ENCODE results near the gene TLCD1. TPM values are rescaled to one million over a fixed set of nuclear protein-coding genes. Genes with fewer than 3 reads are reported as not detected.

Gene TLCD1
- polyA plus RNA-seq, 1 donor from 2014 or later: 0.49 TPM

DNA sequence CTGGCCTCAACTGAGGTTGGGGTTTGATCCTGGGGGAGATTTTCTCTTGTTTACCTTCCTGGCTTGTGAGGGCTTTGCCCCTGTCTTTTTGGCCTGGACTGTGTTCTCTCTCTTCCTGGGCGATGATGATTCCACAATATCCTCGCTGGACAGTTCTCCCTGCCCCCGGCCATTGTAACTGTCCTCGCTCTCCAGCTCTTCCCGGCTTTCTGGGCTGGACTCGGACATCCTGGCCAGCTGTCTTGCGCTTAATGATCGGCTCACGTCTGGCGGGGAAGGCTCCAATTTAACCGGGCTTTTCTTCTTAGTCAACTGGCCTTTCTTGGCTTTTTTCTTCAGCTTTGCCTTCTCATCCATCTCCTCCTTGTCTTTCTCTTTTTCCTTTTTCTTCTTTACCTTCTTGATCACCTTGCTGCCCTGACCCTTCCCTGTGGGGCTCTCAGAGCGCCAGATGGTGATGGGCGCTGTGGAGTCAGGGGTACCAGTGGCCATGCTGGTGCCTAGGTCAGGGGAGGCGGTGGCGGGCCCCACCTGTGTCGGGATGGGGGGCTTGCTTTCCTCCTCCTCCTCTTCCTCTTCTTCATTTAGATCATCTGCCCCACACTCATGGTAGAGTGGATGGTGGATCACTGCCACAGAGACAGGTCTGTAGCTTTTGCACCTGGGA is 22.3 kb downstream of the TLCD1 start:
- peaks cover 2% of the 10 kb centered on the region for H3K36me3 Mint-ChIP-seq
- H3K27ac Mint-ChIP-seq: no peak overlapping the region
- peaks cover 0 to 5% (median 4%) of the 10 kb centered on the region in 3 donors for H3K4me1 Mint-ChIP-seq
- no peaks in the 10 kb centered on the region for H3K9me3 Mint-ChIP-seq
- no peaks in the 10 kb centered on the region for H3K27me3 Mint-ChIP-seq
- H3K4me3 Mint-ChIP-seq: no peak overlapping the region

DNA sequence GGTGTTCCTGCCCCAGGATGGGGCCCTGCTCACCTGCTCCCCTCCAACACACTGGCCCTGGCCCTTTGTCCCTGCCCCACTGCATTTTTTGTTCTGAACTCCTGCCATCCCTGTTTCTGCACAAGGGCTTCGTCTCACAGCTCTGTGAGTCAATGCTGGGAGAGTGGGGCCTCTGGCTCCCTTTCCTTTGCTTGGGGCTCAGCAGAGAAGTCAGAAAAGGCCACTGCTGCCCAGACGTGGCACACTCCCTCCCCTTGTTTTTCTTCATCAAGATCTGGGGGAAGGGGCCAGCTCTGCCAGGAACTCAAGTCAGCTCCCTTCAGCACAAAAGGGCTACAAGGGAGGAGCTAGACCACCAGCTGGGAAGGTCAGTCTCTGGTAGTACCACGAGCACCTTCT is 23.3 kb downstream of the TLCD1 start:
- H3K27me3 Mint-ChIP-seq: no peaks in the 10 kb centered on the region
- peaks cover 2% of the 10 kb centered on the region for H3K36me3 Mint-ChIP-seq
- no peak overlapping the region for H3K4me3 Mint-ChIP-seq
- peaks cover 0 to 5% (median 1%) of the 10 kb centered on the region in 3 donors for H3K4me1 Mint-ChIP-seq
- H3K27ac Mint-ChIP-seq: peak overlapping the region in 1 of 3 donors; percentile 35
- no peaks in the 10 kb centered on the region for H3K9me3 Mint-ChIP-seq

DNA sequence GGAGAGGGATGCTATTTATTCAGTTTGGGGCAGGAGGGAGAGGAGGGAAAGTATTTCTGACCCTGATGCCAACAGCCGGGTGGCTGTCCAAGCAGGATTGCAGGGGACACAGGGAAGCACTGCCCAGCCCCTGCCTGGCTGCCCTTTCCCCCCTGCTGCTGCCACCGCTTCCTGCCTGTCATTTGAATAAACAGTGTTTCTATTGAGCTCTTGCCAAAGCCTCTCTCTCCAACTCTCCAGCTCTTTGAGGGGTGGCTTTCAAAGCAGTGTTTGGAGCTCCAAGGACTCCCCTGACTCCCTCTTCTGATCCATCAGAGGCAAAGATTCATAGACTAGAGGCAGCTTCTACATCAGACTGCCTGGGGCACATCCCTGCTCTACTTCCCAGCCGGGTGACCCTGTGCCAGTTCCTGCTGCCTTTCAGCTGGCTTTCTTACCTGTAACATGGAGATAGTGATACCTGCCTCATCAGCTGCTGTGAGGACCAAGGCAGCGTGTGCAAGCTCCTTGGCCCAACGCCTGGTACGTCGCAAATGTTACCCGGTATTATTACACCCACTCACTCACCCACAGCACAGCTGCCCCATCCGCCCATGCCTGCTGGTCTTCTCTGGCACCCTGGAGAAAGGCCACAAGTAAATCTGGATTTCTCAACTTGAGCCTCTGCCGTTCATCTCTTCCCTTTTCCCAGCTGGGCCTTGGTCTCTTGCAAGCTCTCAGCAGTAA is 23.8 kb downstream of the TLCD1 start:
- Mint-ChIP-seq H3K9me3 (no peaks in the 10 kb centered on the region), H3K36me3 (peaks cover 2% of the 10 kb centered on the region), H3K4me3 (no peak overlapping the region), H3K4me1 (peaks cover 0 to 5% (median 1%) of the 10 kb centered on the region in 3 donors), H3K27me3 (no peaks in the 10 kb centered on the region), H3K27ac (no peak overlapping the region)

DNA sequence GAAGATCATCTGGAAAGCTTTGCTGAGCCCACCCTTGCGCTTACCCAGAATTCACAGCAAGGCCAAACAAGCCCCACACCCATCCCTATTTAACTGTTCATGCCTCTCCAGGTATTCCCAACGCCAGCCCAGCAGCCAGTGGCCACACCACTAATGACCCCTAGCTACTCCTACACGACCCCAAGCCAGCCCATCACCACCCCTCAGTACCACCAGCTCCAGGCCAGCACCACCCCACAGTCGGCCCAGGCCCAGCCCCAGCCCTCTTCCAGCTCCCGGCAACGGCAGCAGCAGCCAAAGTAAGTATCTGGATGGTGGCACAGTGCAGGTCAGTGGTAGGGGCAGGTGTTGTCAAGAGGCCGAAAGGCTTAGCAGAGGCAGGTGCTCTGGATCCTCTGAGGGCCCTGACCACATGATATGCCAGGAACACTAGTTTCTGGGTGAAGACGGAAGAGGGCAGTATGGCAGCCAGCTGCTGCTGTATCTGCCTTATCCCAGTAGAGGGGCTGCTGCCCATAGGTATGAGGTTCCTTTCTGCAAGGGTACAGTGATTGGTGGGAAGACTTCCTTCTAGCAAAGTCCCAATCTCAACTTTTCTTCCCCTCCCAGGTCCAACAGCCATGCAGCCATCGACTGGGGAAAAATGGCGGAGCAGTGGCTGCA is 25.1 kb downstream of the TLCD1 start:
- no peaks in the 10 kb centered on the region for H3K9me3 Mint-ChIP-seq
- H3K36me3 Mint-ChIP-seq: peaks cover 2% of the 10 kb centered on the region
- peaks cover 0 to 5% (median 1%) of the 10 kb centered on the region in 3 donors for H3K4me1 Mint-ChIP-seq
- H3K27ac Mint-ChIP-seq: no peak overlapping the region
- no peak overlapping the region for H3K4me3 Mint-ChIP-seq
- no peaks in the 10 kb centered on the region for H3K27me3 Mint-ChIP-seq

DNA sequence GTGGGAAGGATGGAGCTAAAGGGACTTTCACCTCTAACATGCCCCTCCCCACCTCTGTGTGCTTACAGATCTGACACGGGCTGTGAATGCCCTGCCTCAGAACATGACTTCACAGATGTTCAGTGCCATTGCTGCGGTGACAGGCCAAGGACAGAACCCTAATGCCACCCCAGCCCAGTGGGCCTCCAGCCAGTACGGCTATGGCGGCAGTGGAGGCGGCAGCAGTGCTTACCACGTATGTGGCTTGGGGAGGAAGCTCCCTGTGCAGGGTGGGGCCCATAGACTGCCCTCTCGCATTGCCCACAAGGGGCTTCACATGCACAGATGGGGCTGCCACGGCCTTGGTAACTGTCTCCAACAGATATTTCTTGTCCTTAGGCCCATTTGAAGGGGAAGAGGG is 25.8 kb downstream of the TLCD1 start:
- H3K4me1 Mint-ChIP-seq: peaks cover 0 to 2% (median 0%) of the 10 kb centered on the region in 3 donors
- no peak overlapping the region for H3K27ac Mint-ChIP-seq
- H3K36me3 Mint-ChIP-seq: peaks cover 2% of the 10 kb centered on the region
- no peaks in the 10 kb centered on the region for H3K27me3 Mint-ChIP-seq
- no peaks in the 10 kb centered on the region for H3K9me3 Mint-ChIP-seq
- no peak overlapping the region for H3K4me3 Mint-ChIP-seq

DNA sequence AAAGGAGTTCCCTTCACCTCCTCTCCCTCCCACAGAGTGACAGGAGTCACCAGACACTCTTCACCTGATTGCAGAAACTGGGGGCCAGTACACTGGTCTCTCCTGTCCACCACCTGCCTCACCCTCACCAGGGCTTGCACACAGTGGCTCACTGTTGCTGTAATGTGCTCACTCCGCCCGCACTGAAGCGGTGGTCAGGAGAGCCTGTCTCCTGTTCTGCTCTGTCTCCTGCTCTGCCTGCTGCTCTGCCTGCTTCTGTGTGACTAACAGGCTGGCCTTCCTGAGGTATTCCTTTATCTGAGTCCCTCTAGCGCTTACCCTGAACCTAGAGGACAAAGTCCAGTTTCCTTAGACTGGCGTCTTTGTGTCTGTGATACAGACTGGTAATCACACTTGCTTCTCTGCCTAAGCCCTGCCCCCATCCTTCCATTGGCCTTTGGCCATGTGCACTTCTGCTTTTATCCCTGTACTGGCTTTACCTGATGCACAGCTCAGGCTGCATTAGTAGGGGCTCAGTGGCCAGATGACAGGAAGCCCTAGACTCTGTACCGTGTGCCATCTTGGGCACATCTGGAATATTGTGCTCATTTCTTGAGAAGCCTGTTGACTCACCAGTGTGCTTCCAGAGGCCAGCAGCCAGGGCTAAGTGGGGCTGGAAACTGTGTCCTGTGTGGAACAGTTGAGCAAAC is 27.6 kb downstream of the TLCD1 start:
- Mint-ChIP-seq H3K9me3 (no peaks in the 10 kb centered on the region), H3K4me1 (peaks cover 0 to 2% (median 0%) of the 10 kb centered on the region in 3 donors), H3K4me3 (peak overlapping the region in 2 of 4 donors; percentile 39 to 52), H3K27ac (peak overlapping the region in 1 of 3 donors; percentile 69), H3K27me3 (no peaks in the 10 kb centered on the region), H3K36me3 (peaks cover 2% of the 10 kb centered on the region)

DNA sequence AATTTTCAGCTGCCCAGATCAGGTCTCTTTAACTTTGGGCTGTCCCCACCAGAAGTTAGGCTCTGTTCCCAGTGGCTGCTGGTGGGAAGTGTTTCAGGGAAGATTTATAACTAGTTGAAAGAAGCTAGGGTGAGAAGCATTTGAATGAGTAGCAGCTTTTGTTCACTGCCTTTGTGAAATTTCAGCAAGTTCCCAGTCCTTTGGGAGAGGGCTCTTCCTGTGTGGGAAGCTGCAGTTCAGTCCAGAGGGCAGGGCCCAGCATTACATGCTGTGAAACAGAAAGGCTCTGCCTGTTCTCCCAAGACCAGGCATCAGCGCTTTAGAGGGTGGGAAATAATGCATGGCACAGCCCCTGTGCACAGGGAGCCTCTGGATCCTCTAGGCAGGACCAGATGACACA is 32.2 kb downstream of the TLCD1 start:
- H3K4me1 Mint-ChIP-seq: no peaks in the 10 kb centered on the region

DNA sequence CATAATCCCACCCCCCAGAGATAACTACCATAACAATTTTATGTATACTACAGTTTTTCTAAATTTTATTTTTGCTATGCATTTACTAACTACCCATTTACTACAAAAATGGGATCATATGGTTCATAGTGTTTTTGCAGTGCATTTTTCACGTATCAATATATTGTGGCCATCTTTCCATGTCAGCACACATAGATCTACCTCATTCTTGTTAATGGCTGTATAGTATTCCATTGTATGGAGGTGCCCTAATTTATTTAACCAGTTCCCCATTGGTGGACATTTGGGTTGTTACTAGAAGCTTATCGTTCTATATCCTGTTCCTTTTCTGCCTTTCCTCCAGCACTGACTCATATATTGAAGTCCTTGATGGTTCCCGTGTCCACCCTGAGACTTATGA is 37.0 kb downstream of the TLCD1 start:
- Mint-ChIP-seq H3K9me3 (no peaks in the 10 kb centered on the region), H3K4me3 (no peak overlapping the region), H3K27ac (no peak overlapping the region), H3K27me3 (no peaks in the 10 kb centered on the region), H3K4me1 (no peaks in the 10 kb centered on the region), H3K36me3 (peaks cover 19% of the 10 kb centered on the region)

More for the DNA sequence above, 32.2 kb downstream of the TLCD1 start:
- Mint-ChIP-seq H3K27me3 (no peaks in the 10 kb centered on the region), H3K36me3 (peaks cover 8% of the 10 kb centered on the region), H3K27ac (no peak overlapping the region), H3K4me3 (no peak overlapping the region), H3K9me3 (no peaks in the 10 kb centered on the region)

DNA sequence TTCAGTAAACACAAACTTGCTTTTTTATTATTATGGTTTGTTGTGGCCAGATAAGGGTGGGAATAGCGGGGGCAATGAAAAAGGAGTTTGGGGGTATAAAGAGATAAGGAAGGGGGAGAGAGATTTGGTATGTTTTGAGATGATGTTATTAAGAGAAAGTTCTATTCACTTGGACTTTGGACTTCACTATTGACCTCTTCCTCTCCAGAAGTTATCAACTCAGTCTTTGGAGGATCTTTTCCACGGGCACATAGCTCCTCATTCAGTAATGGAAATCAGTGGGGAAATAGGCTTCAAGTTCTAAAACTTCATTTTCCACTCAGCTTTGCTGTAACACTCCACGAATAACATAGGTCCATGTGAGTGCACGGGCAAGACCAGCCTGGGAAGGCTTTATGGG is 37.6 kb downstream of the TLCD1 start:
- Mint-ChIP-seq H3K9me3 (no peaks in the 10 kb centered on the region), H3K27ac (peak overlapping the region in 1 of 3 donors; percentile 67), H3K4me1 (no peaks in the 10 kb centered on the region), H3K36me3 (peaks cover 19% of the 10 kb centered on the region), H3K27me3 (no peaks in the 10 kb centered on the region), H3K4me3 (no peak overlapping the region)

DNA sequence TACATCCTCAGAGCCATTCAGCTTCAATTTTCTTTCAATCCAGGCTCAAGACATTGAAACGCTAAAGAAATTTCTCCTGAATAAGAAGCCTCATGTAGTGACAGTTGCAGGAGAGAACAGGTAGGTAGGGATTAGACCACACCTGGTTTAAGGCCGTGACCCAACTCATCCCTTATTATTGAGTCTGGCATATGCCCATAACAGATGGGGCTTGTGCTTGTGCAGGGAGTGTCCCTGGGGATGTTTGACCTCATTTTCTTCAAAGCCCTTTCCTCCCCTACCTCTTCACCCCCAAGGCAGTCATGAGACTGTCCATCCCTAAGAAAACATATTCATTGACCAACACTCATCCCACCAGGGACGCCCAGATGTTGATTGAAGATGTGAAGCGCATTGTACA is 39.7 kb downstream of the TLCD1 start:
- Mint-ChIP-seq H3K27ac (no peak overlapping the region), H3K4me1 (no peaks in the 10 kb centered on the region), H3K9me3 (no peaks in the 10 kb centered on the region), H3K27me3 (no peaks in the 10 kb centered on the region), H3K36me3 (peaks cover 19% of the 10 kb centered on the region), H3K4me3 (no peak overlapping the region)

DNA sequence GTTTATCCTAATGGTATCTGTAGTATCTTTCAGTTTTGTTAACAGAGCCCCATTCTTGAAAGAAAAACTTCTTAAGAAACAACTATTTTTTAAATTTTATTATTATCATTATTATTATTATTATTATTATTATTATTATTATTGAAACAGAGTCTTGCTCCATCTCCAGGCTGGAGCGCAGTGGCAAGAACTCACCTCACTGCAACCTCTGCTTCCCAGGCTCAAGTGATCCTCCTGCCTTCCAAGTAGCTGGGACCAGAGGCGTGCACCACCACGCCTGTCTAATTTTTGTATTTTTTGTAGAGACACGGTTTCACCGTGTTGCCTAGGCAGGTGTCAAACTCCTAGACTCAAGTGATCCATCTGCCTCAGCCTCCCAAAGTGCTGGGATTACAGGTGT is 40.7 kb downstream of the TLCD1 start:
- no peak overlapping the region for H3K27ac Mint-ChIP-seq
- no peak overlapping the region for H3K4me3 Mint-ChIP-seq
- H3K9me3 Mint-ChIP-seq: no peaks in the 10 kb centered on the region
- peaks cover 19% of the 10 kb centered on the region for H3K36me3 Mint-ChIP-seq
- H3K4me1 Mint-ChIP-seq: no peaks in the 10 kb centered on the region
- H3K27me3 Mint-ChIP-seq: no peaks in the 10 kb centered on the region

DNA sequence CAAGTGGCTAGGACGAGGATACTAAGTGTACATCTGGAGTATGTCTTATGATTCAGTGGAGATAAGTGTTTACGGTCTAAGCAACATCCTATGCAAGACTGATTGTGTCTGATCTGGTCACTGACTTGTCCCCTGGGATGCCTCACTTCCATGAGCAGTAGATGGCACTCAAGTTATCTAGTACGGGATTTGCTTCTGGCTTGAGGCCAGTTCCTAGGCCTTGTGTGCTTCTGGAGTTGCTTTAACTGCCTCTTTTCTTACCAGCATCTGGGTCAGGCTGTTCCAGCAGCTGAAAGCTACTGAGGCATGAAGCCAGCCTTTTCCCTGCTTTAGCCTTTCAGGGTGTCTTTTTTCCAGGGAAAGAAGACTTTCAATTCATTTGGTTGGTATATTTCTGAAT is 41.1 kb downstream of the TLCD1 start:
- H3K27ac Mint-ChIP-seq: peak overlapping the region in 1 of 3 donors; percentile 96

DNA sequence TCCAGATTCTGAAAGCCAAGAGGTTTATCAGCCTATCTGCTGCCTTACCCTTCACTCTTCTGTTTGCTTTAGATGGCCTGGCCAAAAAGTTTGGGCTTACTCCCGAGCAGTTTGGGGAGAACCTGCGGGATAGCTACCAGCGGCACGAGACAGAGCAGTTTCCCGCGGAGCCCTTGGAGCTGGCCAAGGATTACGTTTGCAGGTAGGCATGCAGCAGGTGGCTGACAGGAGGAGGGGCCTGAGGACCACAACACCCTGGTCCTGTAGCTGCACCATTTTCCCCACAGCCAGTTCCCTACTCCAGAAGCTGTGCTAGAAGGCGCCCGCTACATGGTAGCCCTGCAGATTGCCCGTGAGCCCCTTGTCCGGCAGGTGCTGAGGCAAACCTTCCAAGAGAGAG is 43.4 kb downstream of the TLCD1 start:
- peaks cover 5% of the 10 kb centered on the region for H3K36me3 Mint-ChIP-seq
- no peak overlapping the region for H3K4me3 Mint-ChIP-seq
- H3K9me3 Mint-ChIP-seq: no peaks in the 10 kb centered on the region
- H3K27ac Mint-ChIP-seq: no peak overlapping the region
- H3K27me3 Mint-ChIP-seq: no peaks in the 10 kb centered on the region
- no peaks in the 10 kb centered on the region for H3K4me1 Mint-ChIP-seq

More for the DNA sequence above, 41.1 kb downstream of the TLCD1 start:
- Mint-ChIP-seq H3K36me3 (peaks cover 18% of the 10 kb centered on the region), H3K4me1 (no peaks in the 10 kb centered on the region), H3K9me3 (no peaks in the 10 kb centered on the region), H3K4me3 (no peak overlapping the region), H3K27me3 (no peaks in the 10 kb centered on the region)

DNA sequence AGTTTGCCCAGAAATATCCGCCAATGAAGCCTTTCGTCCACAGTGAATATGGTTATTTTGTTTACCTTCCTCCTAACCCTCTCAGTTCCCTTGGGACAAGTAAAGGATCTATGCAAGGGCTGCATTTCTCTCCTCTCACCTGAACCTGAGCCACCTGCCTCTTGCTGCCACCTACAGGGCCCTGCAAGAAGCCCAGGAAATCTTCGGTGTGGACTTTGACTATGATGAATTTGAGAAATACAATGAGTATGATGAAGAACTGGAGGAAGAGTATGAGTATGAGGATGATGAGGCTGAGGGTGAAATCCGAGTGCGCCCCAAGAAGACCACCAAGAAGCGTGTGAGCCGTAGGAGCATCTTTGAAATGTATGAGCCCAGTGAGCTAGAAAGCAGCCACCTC is 50.1 kb downstream of the TLCD1 start:
- H3K27ac Mint-ChIP-seq: no peak overlapping the region
- H3K4me1 Mint-ChIP-seq: peaks cover 0 to 4% (median 0%) of the 10 kb centered on the region in 3 donors
- H3K36me3 Mint-ChIP-seq: peaks cover 6% of the 10 kb centered on the region
- no peak overlapping the region for H3K4me3 Mint-ChIP-seq
- no peaks in the 10 kb centered on the region for H3K9me3 Mint-ChIP-seq
- no peaks in the 10 kb centered on the region for H3K27me3 Mint-ChIP-seq

DNA sequence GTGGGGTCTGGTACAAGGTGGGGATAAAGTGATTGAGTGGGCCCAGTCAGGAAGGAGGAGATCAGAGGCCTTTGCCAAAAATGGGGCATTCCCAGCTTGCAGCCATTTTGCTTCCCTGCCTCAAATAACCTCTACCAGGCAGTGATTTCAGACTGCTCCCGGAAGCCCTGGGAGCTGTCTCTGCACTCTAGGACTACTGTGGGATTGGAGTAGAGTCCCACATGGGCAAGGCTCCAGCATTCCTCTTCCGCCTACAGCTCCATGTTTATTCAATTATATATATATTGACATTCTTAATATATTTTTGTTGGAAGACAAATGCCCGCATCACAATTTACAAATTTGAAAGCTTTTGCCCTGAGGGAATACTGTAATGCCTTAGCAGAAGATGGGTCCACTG is 50.5 kb downstream of the TLCD1 start:
- peaks cover 0 to 6% (median 0%) of the 10 kb centered on the region in 3 donors for H3K4me1 Mint-ChIP-seq
- peaks cover 6% of the 10 kb centered on the region for H3K36me3 Mint-ChIP-seq
- H3K9me3 Mint-ChIP-seq: no peaks in the 10 kb centered on the region
- H3K4me3 Mint-ChIP-seq: no peak overlapping the region
- no peak overlapping the region for H3K27ac Mint-ChIP-seq
- no peaks in the 10 kb centered on the region for H3K27me3 Mint-ChIP-seq
